SIG-M5 treated with dmso at 0.1 percent for 504 hours (cell line): ENCODE measurements around the gene PTPRK.
"Not testable (repeated sequence)": the region's sequence is repeated elsewhere in the genome, so short reads cannot be mapped to it uniquely, and the experiment has no call there.

Source experiments
- DNase-seq: peaks from one replicate; lab custom pipeline; 2025; ENCODE audit not compliant: unreplicated experiment; lab: John Stamatoyannopoulos, UW

PTPRK gene

DNA sequence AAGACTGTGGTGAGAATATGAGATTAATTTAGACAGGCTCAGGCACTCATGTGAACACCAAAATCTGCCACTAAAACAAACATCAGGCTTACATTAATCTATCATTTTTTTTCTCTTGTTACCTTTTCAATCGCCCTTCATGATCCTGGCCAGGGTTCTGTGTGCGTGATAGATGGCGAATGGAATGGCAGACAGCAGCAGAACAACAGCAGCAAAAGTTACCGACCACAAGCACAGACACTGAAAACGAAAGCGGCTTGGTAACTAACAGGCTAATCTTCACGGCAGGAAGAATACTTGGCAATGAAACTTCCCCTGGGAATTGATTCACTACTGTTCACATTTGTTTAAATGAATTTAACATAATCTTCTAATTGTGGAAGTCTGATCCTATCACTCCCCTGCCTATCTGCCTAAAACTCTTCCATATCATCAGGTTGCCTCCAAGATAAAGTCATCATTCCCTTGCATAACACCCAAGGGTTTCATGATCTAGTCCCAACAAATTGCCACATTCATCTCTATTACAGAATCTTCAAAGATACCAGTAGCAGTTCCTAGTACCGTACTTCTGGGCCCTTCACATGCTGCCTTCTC is 28.7 kb downstream of the PTPRK start:
- no peak for DNase-seq

DNA sequence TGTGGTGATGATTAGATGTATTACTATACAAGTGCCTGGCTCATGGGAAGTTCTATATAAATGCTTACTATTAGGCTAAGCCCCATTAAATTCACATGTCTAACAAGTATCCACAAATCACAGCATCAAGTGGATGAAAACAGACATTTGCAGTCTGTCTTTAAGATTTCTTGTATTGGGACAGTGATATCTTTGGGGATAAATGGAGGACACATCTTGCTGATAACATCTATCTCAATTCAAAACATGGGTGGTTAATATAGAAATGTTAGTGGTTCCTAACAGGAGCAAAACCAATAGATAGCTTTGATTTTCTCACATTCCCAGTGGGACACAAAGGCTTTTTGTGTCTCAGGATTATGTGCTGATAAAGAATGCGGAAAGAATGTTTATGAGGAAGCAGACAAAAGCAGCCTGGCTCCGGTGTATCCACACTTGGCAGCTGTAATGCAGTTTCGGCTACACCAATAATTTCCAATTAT is 29.3 kb downstream of the PTPRK start:
- no peak for DNase-seq

- no peak for DNase-seq
Measured at GRCh38 chr6:128487746-128488145, 32.7 kb downstream of the PTPRK start.

- peak; percentile 13 for DNase-seq
Measured at GRCh38 chr6:128487055-128487454, 33.3 kb downstream of the PTPRK start.

DNA sequence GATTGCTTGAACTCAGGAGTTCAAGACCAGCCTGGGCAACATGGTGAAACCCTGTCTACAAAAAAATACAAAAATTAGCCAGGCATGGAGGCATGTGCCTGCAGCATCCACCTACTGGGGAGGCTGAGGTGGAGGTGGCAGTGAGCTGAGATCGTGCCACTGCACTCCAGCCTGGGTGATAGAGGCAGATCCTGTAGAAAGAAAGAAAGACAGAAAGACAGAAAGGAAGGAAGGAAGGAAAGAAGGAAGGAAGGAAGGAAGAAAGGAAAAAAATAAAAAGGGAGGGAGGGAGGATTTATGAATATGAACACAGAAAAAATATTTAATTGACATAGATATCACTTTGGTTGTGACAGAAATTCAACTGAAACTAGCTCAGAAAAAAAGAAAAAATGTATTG is 33.8 kb downstream of the PTPRK start:
- DNase-seq, result not testable (repeated sequence)

DNA sequence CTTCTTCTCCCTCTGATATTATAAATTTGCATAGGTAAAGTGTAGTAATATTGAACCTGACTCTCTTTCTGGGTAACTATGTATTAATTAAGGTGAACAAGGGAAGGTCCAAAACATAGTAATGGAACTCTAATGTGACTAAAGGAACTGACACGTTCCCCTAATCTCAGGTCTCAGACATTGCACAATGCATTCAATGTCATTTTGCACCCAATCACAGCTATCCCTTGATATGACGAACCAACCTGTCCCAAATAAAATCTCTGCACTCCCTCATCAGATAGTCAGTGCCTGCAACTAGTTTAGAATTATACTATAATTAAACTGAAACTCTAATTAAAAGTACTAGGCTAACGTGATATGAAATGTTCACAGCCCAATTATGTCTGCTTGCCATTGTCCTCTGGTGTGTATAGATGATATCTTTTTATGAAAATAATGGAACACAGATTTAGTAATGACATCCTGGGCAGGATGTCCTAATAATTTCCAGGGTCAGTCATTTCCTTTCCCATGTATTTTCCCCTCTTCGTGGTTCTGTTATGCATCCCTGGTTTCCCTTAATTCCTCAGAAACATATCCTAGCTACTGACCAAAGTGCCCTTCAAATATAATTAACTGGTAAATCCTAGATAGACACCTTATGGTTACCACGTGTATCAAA is 36.8 kb downstream of the PTPRK start:
- no peak for DNase-seq

- no peak for DNase-seq
Measured at GRCh38 chr6:128482642-128483041, 37.8 kb downstream of the PTPRK start.

- no peak for DNase-seq
Measured at GRCh38 chr6:128479991-128480390, 40.4 kb downstream of the PTPRK start.

DNA sequence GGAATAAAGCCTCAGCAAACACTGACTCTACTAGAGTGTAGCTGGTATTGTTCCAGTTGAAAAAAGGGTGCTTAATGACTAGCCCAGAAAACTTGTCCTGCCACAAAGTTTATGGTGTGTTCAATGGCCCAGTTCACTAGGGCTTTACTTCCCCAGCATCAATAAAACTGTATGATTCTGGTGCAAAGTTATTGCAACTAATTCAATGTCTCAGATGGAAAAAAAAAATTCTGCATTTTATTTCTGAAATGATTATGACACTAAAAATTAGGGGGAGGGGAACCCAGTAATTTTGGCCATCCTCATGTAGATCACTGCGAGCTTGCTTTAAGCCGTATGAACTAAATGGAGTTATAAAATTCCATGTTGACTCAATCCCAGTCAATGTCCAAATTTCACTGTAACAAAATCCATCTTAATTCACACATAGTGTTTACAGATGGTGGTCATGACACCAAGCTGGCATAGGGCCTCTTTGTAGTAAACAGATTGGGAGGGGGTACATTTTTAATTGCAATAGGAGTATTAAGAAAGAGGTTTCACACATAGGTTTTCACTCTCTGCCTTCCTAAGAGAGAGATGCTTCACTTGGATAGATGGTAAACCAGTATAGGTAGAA is 41.2 kb downstream of the PTPRK start:
- DNase-seq, result no peak

- no peak for DNase-seq
Measured at GRCh38 chr6:128478230-128479047, 42.0 kb downstream of the PTPRK start.

DNA sequence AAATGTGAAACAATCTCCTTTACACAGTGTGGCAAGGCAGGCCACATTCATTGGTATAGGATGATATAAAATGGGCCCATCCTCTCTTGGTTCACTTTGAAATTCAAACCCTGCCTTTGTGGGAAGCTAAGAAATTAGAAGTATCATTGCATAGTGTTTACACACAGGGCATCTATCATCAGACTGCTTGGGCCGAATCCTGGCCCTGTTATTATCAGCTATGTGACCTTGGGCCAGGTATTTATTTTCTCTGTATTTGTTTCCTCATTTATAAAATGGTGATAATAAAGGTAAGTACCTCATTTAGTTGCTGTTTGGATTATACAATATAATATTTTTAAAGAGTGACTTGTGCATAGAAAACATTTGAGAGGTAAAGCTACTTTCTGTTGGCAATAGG is 45.5 kb downstream of the PTPRK start:
- DNase-seq, result no peak

- no peak for DNase-seq
Measured at GRCh38 chr6:128474481-128474880, 45.9 kb downstream of the PTPRK start.

- DNase-seq, result no peak
Measured at GRCh38 chr6:128471907-128472306, 48.5 kb downstream of the PTPRK start.

- no peak for DNase-seq
Measured at GRCh38 chr6:128465368-128466343, 54.7 kb downstream of the PTPRK start.

GRCh38 chr6:128464790-128465189 is 55.6 kb downstream of the PTPRK start:
- no peak for DNase-seq

GRCh38 chr6:128463942-128464341 is 56.5 kb downstream of the PTPRK start:
- DNase-seq, result no peak

DNA sequence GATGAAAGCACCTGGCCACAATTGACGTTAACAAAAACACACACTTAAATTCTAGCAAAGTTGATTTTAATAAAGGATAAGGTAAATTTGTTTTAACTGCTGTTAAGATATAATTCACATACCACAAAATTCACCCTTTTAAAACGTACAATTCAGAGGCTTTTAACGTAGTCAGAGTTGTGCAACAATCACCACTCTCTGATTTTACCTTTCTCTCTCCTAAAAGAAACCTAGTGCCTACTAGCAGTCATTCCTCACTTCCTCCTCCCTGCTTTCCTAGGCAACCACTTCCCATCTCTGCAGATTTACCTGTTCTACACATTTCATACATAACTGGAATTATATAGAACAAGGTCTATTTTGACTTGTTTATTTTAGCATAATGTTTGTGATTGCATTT is 58.9 kb downstream of the PTPRK start:
- no peak for DNase-seq

DNA sequence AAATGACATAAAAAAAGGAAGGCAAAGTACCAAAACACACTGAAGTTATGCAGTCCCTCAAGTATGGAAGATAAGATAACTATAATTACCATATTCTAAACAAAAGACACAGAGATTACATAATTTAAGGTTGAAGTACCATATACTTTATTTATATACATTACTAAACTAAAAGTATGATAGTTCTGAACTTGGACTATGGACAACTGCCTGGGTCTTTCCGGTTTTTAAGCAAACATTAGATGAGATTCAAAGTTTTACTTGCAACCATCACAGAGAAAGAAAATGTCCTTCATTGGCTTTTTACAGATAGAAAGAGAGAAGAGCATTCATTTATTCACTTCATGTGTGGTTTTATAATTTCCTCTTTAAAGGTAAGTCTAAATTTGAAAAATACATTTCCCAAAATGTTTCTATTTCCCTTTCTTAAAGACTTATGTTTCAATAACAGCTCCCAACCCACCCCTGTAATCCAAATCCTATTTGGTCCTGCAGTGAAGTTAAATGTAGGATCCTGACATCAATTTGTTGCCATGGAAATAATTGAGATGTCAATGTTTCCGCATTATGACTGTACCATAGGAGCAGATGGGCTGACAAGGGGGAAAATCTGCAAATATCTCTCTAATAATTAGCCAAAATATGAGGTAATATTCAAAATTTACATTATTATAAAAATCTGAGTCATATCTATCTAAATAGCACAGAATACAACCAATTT is 63.7 kb downstream of the PTPRK start:
- DNase-seq, result no peak

DNA sequence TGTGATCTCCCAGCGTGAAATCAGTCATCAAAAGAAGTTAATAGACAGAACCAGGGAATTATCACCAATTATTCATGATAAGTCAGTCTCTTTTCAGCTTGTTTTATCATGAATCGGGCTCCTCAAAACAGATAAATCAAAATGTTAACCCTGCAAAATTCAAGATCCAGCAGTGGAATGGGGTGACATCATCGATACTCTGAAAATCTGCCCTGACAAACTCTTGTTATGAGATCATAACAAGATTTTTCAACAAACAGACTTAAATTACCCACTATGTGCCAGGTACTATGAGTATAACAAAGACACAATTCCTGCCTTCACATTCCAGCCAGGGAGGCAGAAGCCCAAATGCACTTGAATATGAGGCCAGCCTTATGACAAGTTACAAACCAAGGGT is 64.4 kb downstream of the PTPRK start:
- DNase-seq, result no peak

DNA sequence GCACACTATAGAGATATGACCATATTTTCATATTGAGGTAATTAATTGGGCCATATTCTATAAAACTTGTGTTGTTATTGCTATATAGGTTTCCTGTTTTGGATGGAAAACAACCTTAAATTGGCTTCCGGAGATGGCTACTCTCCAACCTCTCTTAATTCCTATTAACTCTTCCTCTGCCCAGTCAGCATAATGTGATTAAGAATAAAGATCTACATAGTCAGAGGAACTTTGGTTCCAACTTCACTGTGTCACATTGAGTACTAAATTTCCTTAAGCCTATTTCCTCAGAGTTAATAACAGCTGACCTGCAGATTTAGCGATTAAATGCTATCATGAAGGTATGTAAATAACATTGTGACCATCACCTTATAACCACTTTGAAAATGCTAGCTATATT is 67.7 kb downstream of the PTPRK start:
- DNase-seq, result no peak
